DOHH2 (cell line): ENCODE measurements around the gene LRRC3C.

Experiments used
- H3F3A ChIP-seq: fragments of 200-600 bp; sonication (generic), shearing (Covaris generic); 2 replicates; pipeline ENCODE4 v1.6.0; 2016; ENCODE audit warnings: antibody characterized with exemption, mild to moderate bottlenecking; ENCODE audit not compliant: control insufficient read depth, insufficient read depth
- H3K27ac ChIP-seq: fragments of 200-600 bp; sonication (generic); 2 replicates; pipeline ENCODE4 v1.5.1; 2014; ENCODE audit warnings: low read depth, mild to moderate bottlenecking, low read length, moderate library complexity
- H3K27me3 ChIP-seq: fragments of 200-600 bp; sonication (generic); 2 replicates; pipeline ENCODE4 v1.6.1; 2014; ENCODE audit warnings: mild to moderate bottlenecking, low read length, mixed read lengths; ENCODE audit not compliant: control insufficient read depth
- H3K36me3 ChIP-seq: fragments of 200-600 bp; sonication (generic); 2 replicates; pipeline ENCODE4 v1.6.1; 2014; ENCODE audit warnings: mild to moderate bottlenecking, low read length, moderate library complexity, mixed read lengths; ENCODE audit not compliant: control insufficient read depth
- H3K4me1 ChIP-seq: fragments of 200-600 bp; sonication (generic); 2 replicates; pipeline ENCODE4 v1.6.1; 2014; ENCODE audit warnings: mild to moderate bottlenecking, low read length, mixed read lengths; ENCODE audit not compliant: control insufficient read depth
- H3K4me2 ChIP-seq: fragments of 200-600 bp; sonication (generic); 2 replicates; pipeline ENCODE4 v1.6.0; 2014; ENCODE audit warnings: mild to moderate bottlenecking, low read length, moderate library complexity
- H3K4me3 ChIP-seq: fragments of 200-600 bp; sonication (generic); 2 replicates; pipeline ENCODE4 v1.5.1; 2014; ENCODE audit warnings: mild to moderate bottlenecking, low read length, mixed read lengths
- H3K79me2 ChIP-seq: fragments of 200-600 bp; sonication (generic); 2 replicates; pipeline ENCODE4 v1.6.1; 2014; ENCODE audit warnings: mild to moderate bottlenecking, low read length, mixed read lengths; ENCODE audit not compliant: control insufficient read depth
- H3K9me2 ChIP-seq: fragments of 200-600 bp; sonication (generic); replicated peaks from 2 replicates; pipeline ENCODE4 v1.6.1; 2014; ENCODE audit warnings: mild to moderate bottlenecking, low read length, mixed read lengths; ENCODE audit not compliant: control insufficient read depth
- H3K9me3 ChIP-seq: fragments of 200-600 bp; sonication (generic); 2 replicates; pipeline ENCODE4 v1.6.1; 2014; ENCODE audit warnings: antibody characterized with exemption, low read length, mixed read lengths; ENCODE audit not compliant: control insufficient read depth, insufficient read depth
- H4K20me1 ChIP-seq: fragments of 200-600 bp; sonication (generic); 2 replicates; pipeline ENCODE4 v1.6.0; 2014; ENCODE audit warnings: low read depth, mild to moderate bottlenecking, antibody characterized with exemption, low read length, moderate library complexity; ENCODE audit not compliant: control insufficient read depth, insufficient read depth
- CTCF ChIP-seq: fragments of 200-600 bp; sonication (generic); IDR thresholded peaks from one replicate; pipeline ENCODE4 v1.5.1; 2014; ENCODE audit warnings: antibody characterized with exemption, mild to moderate bottlenecking, low read depth, low read length; ENCODE audit not compliant: poor library complexity, severe bottlenecking
- EZH2phosphoT487 ChIP-seq: fragments of 200-600 bp; sonication (generic); IDR thresholded peaks from 2 replicates; pipeline ENCODE4 v1.6.1; 2017; ENCODE audit warnings: borderline replicate concordance, mild to moderate bottlenecking, antibody characterized with exemption, low read length, moderate library complexity, mixed read lengths

Gene LRRC3C

DNA sequence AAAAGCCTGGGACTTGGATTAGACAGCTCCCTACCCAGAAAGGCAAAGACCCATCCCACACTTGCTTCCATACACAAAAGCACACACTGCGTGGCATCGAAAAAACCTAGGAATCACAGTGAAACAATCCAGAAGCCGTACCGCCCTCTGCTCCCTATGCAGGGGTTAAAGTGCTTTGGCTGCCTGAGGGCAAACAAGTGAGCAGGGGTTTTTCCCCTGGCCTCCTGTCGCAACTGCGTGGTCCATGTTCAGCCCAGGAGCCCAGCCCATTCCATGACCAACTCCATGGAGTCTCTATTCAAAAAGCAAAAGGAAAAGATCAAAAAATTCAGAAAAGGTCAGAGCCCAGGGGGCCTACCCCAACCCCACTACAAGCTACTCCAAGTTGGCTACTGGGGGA, 5.5 kb upstream of the LRRC3C start:
- H3K4me2 ChIP-seq, result no peak overlapping the region
- no peaks in the 10 kb centered on the region for H3K9me2 ChIP-seq
- H3K27ac ChIP-seq, result no peak overlapping the region

GRCh38 chr17:39923230-39923629, 4.3 kb upstream of the LRRC3C start:
- Histone ChIP-seq H3K79me2 (peaks cover 37% of the 10 kb centered on the region), H3K9me3 (no peaks in the 10 kb centered on the region), H3F3A (no peaks in the 10 kb centered on the region), H3K27ac (no peak overlapping the region), H3K4me2 (no peak overlapping the region), H3K27me3 (no peaks in the 10 kb centered on the region), H3K4me3 (no peak overlapping the region), H3K36me3 (peaks cover 28% of the 10 kb centered on the region), H3K9me2 (no peaks in the 10 kb centered on the region), H3K4me1 (peaks cover 32% of the 10 kb centered on the region), H4K20me1 (no peaks in the 10 kb centered on the region)
- TF ChIP-seq CTCF (no peak), EZH2phosphoT487 (no peak)

More for the DNA sequence above, 5.5 kb upstream of the LRRC3C start:
- H3K4me3 ChIP-seq, result no peak overlapping the region
- no peaks in the 10 kb centered on the region for H4K20me1 ChIP-seq
- TF ChIP-seq EZH2phosphoT487, result no peak
- no peak for TF ChIP-seq CTCF
- H3K4me1 ChIP-seq, result peaks cover 32% of the 10 kb centered on the region
- H3F3A ChIP-seq, result no peaks in the 10 kb centered on the region
- H3K9me3 ChIP-seq, result no peaks in the 10 kb centered on the region
- no peaks in the 10 kb centered on the region for H3K27me3 ChIP-seq
- H3K79me2 ChIP-seq, result peaks cover 27% of the 10 kb centered on the region
- peaks cover 26% of the 10 kb centered on the region for H3K36me3 ChIP-seq

GRCh38 chr17:39923836-39924690, 3.5 kb upstream of the LRRC3C start:
- Histone ChIP-seq H3K27ac (no peak overlapping the region), H3K9me3 (no peaks in the 10 kb centered on the region), H3F3A (no peaks in the 10 kb centered on the region), H3K4me3 (no peak overlapping the region), H3K4me1 (peaks cover 34% of the 10 kb centered on the region), H3K4me2 (no peak overlapping the region), H3K27me3 (no peaks in the 10 kb centered on the region), H3K79me2 (peaks cover 42% of the 10 kb centered on the region), H4K20me1 (no peaks in the 10 kb centered on the region), H3K9me2 (no peaks in the 10 kb centered on the region), H3K36me3 (peaks cover 28% of the 10 kb centered on the region)
- TF ChIP-seq CTCF (no peak), EZH2phosphoT487 (no peak)
